Dedifferentiated amniotic fluid mesenchymal stem cell (primary cell): ENCODE results near the gene DNAJC10.

ENCODE experiments used
- DNase-seq: peaks from one replicate; pipeline ENCODE4 v3.0.0-alpha.2; 2016; ENCODE audit errors: extremely low spot score

The DNAJC10 gene

GRCh38 chr2:182784058-182784706 is 68.1 kb downstream of the DNAJC10 start:
- DNase-seq, result no peak

- no peak for DNase-seq
Measured at GRCh38 chr2:182784777-182785176, 68.7 kb downstream of the DNAJC10 start.

GRCh38 chr2:182792441-182792840 is 76.4 kb downstream of the DNAJC10 start:
- no peak for DNase-seq

GRCh38 chr2:182798736-182799135 is 82.7 kb downstream of the DNAJC10 start:
- no peak for DNase-seq

GRCh38 chr2:182804128-182804527 is 88.1 kb downstream of the DNAJC10 start:
- DNase-seq, result no peak

- DNase-seq, result no peak
Measured at GRCh38 chr2:182807319-182807718, 91.3 kb downstream of the DNAJC10 start.

- DNase-seq, result no peak
Measured at GRCh38 chr2:182810087-182810486, 94.0 kb downstream of the DNAJC10 start.

GRCh38 chr2:182814380-182814779 is 98.3 kb downstream of the DNAJC10 start:
- DNase-seq, result no peak

- no peak for DNase-seq
Measured at GRCh38 chr2:182814804-182815203, 98.7 kb downstream of the DNAJC10 start.

- DNase-seq, result peak; percentile 28
Measured at GRCh38 chr2:182816866-182817265, 100.8 kb downstream of the DNAJC10 start.

- no peak for DNase-seq
Measured at GRCh38 chr2:182817558-182817957, 101.5 kb downstream of the DNAJC10 start.

GRCh38 chr2:182818501-182818900 is 102.4 kb downstream of the DNAJC10 start:
- DNase-seq, result no peak

GRCh38 chr2:182818925-182819324 is 102.9 kb downstream of the DNAJC10 start:
- DNase-seq, result no peak

GRCh38 chr2:182819412-182819811 is 103.4 kb downstream of the DNAJC10 start:
- DNase-seq, result no peak

GRCh38 chr2:182821182-182821581 is 105.1 kb downstream of the DNAJC10 start:
- no peak for DNase-seq

- DNase-seq, result no peak
Measured at GRCh38 chr2:182822733-182823132, 106.7 kb downstream of the DNAJC10 start.

GRCh38 chr2:182824056-182824766 is 108.2 kb downstream of the DNAJC10 start:
- no peak for DNase-seq

- no peak for DNase-seq
Measured at GRCh38 chr2:182824767-182825158, 108.7 kb downstream of the DNAJC10 start.

GRCh38 chr2:182826064-182826463 is 110.0 kb downstream of the DNAJC10 start:
- no peak for DNase-seq

GRCh38 chr2:182826496-182826895 is 110.4 kb downstream of the DNAJC10 start:
- no peak for DNase-seq

- DNase-seq, result no peak
Measured at GRCh38 chr2:182827182-182827879, 111.3 kb downstream of the DNAJC10 start.

GRCh38 chr2:182831101-182831500 is 115.0 kb downstream of the DNAJC10 start:
- DNase-seq, result no peak

- no peak for DNase-seq
Measured at GRCh38 chr2:182831921-182832320, 115.9 kb downstream of the DNAJC10 start.
